ENCODE data around the gene LMNA.

Gene LMNA

DNA sequence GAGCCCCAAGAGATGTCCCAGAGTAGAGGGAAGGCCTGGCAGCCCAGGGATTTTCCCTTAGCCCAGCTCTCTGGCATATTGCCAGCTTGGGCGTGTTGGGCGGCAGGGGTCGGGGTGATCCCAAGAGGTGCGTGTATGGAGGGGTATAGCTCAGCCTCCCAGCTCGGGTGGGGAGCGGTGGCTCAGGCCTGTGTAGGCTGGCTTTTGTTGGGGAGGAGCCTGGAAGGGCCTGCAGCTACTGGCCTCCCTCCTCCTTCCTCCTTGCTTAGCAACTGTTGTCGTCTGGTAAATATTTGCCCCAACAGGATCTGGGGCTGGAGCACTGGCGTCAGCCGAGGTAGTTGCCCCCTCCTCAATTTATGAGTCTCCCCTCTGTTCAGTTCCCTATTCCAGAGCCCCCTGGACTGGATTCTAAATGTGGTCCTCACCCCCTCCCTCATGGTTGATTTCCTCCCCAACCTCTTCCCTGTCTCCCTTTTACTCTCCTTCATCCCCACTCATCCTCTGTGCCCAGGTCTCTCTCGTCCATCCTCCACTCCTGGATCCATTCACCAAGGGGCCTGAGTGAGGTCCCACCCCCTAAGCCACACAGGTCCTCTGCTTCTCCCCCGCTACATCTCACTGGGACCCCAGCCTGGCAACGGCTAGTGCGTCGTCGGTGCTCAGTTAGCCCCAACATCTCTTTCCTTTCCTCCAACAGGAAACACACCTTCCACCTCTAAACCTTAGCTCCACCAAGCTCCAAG is 10.3 kb upstream of the LMNA start:
- H3K4me3 ChIP-seq (ENCODE audit: control insufficient read depth, low read depth, low read length): peak overlapping the region; percentile 23
- peak; percentile 74 for DNase-seq (ENCODE audit: low read depth)
- TF ChIP-seq, protein P1, sequence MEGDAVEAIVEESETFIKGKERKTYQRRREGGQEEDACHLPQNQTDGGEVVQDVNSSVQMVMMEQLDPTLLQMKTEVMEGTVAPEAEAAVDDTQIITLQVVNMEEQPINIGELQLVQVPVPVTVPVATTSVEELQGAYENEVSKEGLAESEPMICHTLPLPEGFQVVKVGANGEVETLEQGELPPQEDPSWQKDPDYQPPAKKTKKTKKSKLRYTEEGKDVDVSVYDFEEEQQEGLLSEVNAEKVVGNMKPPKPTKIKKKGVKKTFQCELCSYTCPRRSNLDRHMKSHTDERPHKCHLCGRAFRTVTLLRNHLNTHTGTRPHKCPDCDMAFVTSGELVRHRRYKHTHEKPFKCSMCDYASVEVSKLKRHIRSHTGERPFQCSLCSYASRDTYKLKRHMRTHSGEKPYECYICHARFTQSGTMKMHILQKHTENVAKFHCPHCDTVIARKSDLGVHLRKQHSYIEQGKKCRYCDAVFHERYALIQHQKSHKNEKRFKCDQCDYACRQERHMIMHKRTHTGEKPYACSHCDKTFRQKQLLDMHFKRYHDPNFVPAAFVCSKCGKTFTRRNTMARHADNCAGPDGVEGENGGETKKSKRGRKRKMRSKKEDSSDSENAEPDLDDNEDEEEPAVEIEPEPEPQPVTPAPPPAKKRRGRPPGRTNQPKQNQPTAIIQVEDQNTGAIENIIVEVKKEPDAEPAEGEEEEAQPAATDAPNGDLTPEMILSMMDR (IDR thresholded peaks at IDR 0.05; ENCODE audit: control insufficient read depth, insufficient read depth, low read depth, low read length, missing control alignments): no peak

DNA sequence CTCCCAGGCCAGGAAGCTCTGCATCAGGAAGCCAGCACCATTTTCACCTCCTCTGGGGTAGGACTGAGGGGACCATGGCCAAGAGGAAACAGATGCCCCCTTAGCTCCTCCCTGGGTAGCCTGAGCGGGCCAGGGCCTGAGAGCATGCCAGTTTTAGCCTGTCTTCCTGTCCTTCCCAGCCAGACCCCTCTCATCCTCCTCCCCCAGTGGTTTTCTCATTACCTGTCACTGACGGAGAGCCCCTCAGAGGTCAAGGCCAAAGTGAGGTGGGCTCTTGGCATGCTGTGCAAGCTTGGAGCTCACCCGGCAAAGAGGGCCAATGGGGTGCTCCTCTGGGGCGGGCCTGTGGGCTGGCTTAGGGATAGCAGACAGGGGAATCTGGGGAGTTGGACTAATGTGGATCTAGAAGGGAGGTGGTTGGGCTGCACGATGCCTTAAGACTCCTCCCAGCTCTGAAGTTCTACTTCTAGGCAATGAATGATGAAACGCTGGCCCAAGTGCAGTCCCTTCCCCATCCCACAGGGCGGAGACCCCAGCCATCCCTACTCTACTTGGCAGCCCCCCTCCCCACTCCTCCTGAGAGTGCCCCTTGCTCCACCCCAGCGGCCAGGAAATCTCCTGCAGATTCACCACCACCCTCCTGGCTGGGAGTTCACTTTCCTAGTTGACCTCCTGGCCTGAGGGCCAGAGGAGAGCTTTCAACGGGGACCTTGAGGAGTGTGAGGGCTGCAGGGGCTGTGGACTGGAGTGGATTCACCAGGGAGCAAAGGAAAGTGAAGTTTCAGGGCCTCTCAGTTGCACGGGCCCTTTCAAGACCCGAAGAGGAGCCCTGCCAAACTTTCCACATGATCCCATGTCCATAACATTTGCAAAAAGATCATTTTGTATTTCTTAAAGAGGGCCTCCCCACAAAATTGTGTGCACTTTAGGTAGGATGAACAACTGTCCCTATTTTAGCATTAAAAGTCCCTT is 9.4 kb upstream of the LMNA start:
- DNase-seq (ENCODE audit: low read depth): no peak
- TF ChIP-seq, protein P1 (IDR thresholded peaks at IDR 0.05; ENCODE audit: control insufficient read depth, insufficient read depth, low read depth, low read length, missing control alignments): no peak
- H3K4me3 ChIP-seq (ENCODE audit: control insufficient read depth, low read depth, low read length): peak overlapping the region; percentile 8

DNA sequence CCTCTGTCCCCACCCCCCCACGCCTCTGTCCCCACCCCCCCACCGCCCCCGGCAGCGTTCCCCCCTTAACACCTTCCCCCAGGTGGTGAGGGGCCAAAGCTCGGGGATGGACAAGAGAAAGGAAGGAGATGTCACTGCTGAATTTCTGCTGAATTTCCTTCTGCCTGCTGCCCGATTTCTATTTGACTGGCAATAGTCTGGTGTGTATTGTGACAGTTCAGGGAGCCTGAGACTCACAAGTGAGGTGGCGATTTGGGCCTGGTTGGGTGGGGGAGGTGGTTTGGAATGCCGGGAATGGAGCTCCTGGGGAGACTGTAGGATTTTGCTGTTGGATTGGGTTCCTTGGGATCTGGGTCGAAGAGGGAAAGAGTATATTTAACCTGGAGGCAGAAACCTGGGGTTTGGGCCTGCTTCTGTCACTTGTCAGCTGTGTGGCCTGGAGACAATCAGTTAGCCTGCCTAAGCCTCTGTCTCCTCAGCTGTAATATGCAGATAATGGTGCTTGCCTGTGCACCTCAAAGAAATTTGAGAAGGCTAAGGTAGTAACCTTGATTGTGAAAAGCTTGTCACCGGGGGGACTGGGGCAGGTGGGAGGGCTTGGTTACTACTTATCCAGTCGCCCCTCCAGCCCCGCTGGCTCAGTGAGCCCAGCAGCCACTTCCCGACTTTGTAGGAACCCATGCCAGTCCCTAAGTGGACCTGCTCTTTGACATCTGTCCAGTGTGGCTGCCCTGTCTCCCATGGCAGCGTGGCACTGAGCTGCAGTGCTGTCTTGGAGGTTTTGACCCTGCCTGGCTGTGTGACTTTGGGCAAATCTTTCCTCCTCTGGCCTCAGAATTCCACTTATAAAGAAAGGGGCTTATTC is 7.7 kb upstream of the LMNA start:
- no peak for DNase-seq (ENCODE audit: low read depth)
- TF ChIP-seq, protein P1 (IDR thresholded peaks at IDR 0.05; ENCODE audit: control insufficient read depth, insufficient read depth, low read depth, low read length, missing control alignments): no peak
- no peak overlapping the region; the same call in none of the 2 replicates for H3K4me3 ChIP-seq (ENCODE audit: control insufficient read depth, low read depth, low read length)

DNA sequence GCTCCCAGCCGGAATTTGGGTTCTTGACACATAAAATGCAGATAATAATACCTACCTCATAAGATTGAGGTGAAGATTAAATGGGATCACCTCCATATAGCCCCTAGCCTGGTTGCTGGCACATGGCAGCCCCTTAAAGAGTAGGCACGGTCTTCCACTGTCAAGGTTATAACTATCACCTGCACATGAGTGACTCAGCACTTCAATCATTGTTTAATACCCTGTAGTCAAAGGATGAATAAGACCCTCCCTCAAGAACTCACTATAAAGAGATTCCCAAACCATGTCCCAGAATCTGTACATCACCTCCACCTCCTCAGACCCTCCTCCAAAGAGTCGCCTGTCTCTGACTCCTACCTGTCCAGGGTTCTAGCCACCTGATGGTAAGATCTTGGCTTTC is 6.5 kb upstream of the LMNA start:
- TF ChIP-seq, protein P1 (IDR thresholded peaks at IDR 0.05; ENCODE audit: control insufficient read depth, insufficient read depth, low read depth, low read length, missing control alignments): no peak
- no peak for DNase-seq (ENCODE audit: low read depth)
- no peak overlapping the region for H3K4me3 ChIP-seq (ENCODE audit: control insufficient read depth, low read depth, low read length)

DNA sequence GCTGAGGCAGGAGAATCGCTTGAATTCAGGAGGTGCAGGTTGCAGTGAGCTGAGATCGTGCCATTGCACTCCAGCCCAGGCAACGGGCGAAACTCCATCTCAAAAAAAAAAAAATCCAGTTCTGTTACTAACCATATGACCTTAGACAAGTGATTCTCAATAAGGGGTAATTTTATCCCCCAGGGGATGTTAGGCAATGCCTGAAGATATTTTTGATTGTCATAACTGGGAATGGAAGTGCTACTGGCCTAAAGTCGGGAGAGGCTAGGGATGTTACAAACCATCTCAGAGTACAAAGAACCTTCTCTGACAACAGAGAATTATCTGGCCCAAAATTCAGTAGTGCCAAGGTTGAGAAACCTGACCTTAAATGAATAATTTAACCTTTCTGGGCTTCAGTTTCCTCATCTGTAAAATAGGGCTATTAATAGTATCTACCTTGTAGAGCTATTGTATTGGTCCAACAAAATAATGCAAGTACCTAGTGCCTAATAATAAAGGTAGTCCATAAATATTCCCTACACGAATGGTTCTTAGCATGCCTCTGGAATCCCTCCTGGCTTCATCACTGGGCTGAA is 5.8 kb upstream of the LMNA start:
- no peak for DNase-seq (ENCODE audit: low read depth)
- no peak overlapping the region for H3K4me3 ChIP-seq (ENCODE audit: control insufficient read depth, low read depth, low read length)
- TF ChIP-seq, protein P1 (IDR thresholded peaks at IDR 0.05; ENCODE audit: control insufficient read depth, insufficient read depth, low read depth, low read length, missing control alignments): no peak

DNA sequence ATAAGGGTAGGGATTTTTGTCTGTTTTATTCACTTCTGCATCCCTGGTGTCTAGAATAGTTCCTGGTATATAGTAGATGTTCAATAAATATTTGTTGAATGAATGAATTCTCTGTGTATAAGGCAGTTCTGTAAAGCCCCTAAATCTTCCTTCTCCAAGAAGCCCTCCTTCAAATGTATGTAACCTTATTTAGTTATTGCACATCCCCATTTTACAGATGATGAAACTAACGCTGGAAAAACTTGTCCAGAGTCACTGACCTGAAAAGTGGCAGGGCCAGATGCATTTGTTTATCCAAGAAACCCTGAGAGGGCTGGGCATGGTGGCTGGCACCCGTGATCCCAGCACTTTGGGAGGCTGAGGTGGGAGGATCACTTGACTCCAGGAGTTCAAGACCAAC is 4.3 kb upstream of the LMNA start:
- H3K4me3 ChIP-seq (ENCODE audit: control insufficient read depth, low read depth, low read length): no peak overlapping the region
- DNase-seq (ENCODE audit: low read depth): no peak
- TF ChIP-seq, protein P1 (IDR thresholded peaks at IDR 0.05; ENCODE audit: control insufficient read depth, insufficient read depth, low read depth, low read length, missing control alignments): no peak

Measured in AG09309 (cell line).